ENCODE measurements around the gene RALGPS1. TPM values are rescaled to one million over a fixed set of nuclear protein-coding genes. Genes with fewer than 3 reads are reported as not detected.

RALGPS1 gene
- polyA plus RNA-seq, 3 donors, result 0.60 to 4.6 (median 1.3) TPM

- H3K9ac ChIP-seq (ENCODE audit: insufficient read depth, low read length, poor library complexity, severe bottlenecking), result no peak overlapping the region
- no peak overlapping the region for H3K27ac Mint-ChIP-seq
- WGBS (ENCODE audit: insufficient coverage), result 100% methylated on average over 2 of the region's 4 CpGs
- H4K20me1 ChIP-seq (ENCODE audit: insufficient read depth, low read length), result no peaks in the 10 kb centered on the region
- H3K79me2 ChIP-seq (ENCODE audit: insufficient read depth, low read length), result no peaks in the 10 kb centered on the region
- intact Hi-C loops (cut with micrococcal nuclease), result no loop called here
- DNase-seq, result no peak
- H3K9me3 ChIP-seq (replicated peaks in 1 of 2; ENCODE audit: control insufficient read depth in 1 of 2, insufficient read depth in 1 of 2, low read length in 2 of 2), result no peaks in the 10 kb centered on the region
- no peak overlapping the region for H3K4me3 Mint-ChIP-seq
- H3K36me3 ChIP-seq (replicated peaks in 1 of 2; ENCODE audit: control insufficient read depth in 1 of 2, insufficient read depth in 2 of 2, low read length in 2 of 2), result no peaks in the 10 kb centered on the region
- H3K27me3 Mint-ChIP-seq (ENCODE audit: low read depth in 3 of 3), result peaks cover under 1 to 11% (median 8%) of the 10 kb centered on the region in 3 donors
- no peak overlapping the region for H2AFZ ChIP-seq (ENCODE audit: insufficient read depth, low read depth, low read length, poor library complexity, severe bottlenecking)
- no peaks in the 10 kb centered on the region for H3K4me1 ChIP-seq (ENCODE audit: control insufficient read depth in 1 of 2, insufficient read depth in 2 of 2, low read length in 2 of 2)
- H3K27me3 ChIP-seq (ENCODE audit: control insufficient read depth in 2 of 2, insufficient read depth in 2 of 2, low read length in 2 of 2), result no peaks in the 10 kb centered on the region
- no peak for TF ChIP-seq CTCF (IDR thresholded peaks at IDR 0.05)
- peaks cover 0 to 2% (median 0%) of the 10 kb centered on the region in 7 donors for H3K9me3 Mint-ChIP-seq
- no peaks in the 10 kb centered on the region for H3K4me1 Mint-ChIP-seq
- H3K36me3 Mint-ChIP-seq, result no peaks in the 10 kb centered on the region
- H3K4me2 ChIP-seq (replicated peaks; ENCODE audit: extremely low read depth, low read length, poor library complexity, severe bottlenecking), result no peak overlapping the region
- no peak overlapping the region for H3K27ac ChIP-seq (ENCODE audit: low read depth in 1 of 2, low read length in 2 of 2)
- H3K4me3 ChIP-seq (replicated peaks in 1 of 3; ENCODE audit: low read depth in 2 of 3, low read length in 3 of 3), result no peak overlapping the region
Measured at GRCh38 chr9:127233550-127233949, 319.0 kb downstream of the RALGPS1 start.

GRCh38 chr9:127233989-127234388, 319.4 kb downstream of the RALGPS1 start:
- Mint-ChIP-seq H3K27me3 (ENCODE audit: low read depth in 3 of 3) (peaks cover 2 to 10% (median 5%) of the 10 kb centered on the region in 3 donors), H3K27ac (no peak overlapping the region), H3K4me1 (no peaks in the 10 kb centered on the region), H3K4me3 (no peak overlapping the region), H3K9me3 (peaks cover 0 to 2% (median 0%) of the 10 kb centered on the region in 7 donors), H3K36me3 (no peaks in the 10 kb centered on the region)
- Histone ChIP-seq H3K27me3 (ENCODE audit: control insufficient read depth in 2 of 2, insufficient read depth in 2 of 2, low read length in 2 of 2) (no peaks in the 10 kb centered on the region), H3K9me3 (replicated peaks in 1 of 2; ENCODE audit: control insufficient read depth in 1 of 2, insufficient read depth in 1 of 2, low read length in 2 of 2) (no peaks in the 10 kb centered on the region), H3K27ac (ENCODE audit: low read depth in 1 of 2, low read length in 2 of 2) (no peak overlapping the region), H3K4me3 (replicated peaks in 1 of 3; ENCODE audit: low read depth in 2 of 3, low read length in 3 of 3) (no peak overlapping the region), H2AFZ (ENCODE audit: insufficient read depth, low read depth, low read length, poor library complexity, severe bottlenecking) (no peak overlapping the region), H3K9ac (ENCODE audit: insufficient read depth, low read length, poor library complexity, severe bottlenecking) (no peak overlapping the region), H3K4me1 (ENCODE audit: control insufficient read depth in 1 of 2, insufficient read depth in 2 of 2, low read length in 2 of 2) (no peaks in the 10 kb centered on the region), H3K4me2 (replicated peaks; ENCODE audit: extremely low read depth, low read length, poor library complexity, severe bottlenecking) (no peak overlapping the region), H3K79me2 (ENCODE audit: insufficient read depth, low read length) (no peaks in the 10 kb centered on the region), H4K20me1 (ENCODE audit: insufficient read depth, low read length) (no peaks in the 10 kb centered on the region), H3K36me3 (replicated peaks in 1 of 2; ENCODE audit: control insufficient read depth in 1 of 2, insufficient read depth in 2 of 2, low read length in 2 of 2) (no peaks in the 10 kb centered on the region)
- no CpG with 5 or more reads among the region's 1 CpG for WGBS (ENCODE audit: insufficient coverage)
- no peak for DNase-seq
- TF ChIP-seq CTCF (IDR thresholded peaks at IDR 0.05), result no peak
- intact Hi-C loops (cut with micrococcal nuclease), result no loop called here

Data from CD14-positive monocyte (primary cell).